NCI-H2227 (cell line): Measurements from ENCODE around the gene CHL1.

Source experiments
- DNase-seq: peaks from one replicate; lab custom pipeline; 2025; ENCODE audit not compliant: unreplicated experiment; lab: John Stamatoyannopoulos, UW

CHL1 gene

DNA sequence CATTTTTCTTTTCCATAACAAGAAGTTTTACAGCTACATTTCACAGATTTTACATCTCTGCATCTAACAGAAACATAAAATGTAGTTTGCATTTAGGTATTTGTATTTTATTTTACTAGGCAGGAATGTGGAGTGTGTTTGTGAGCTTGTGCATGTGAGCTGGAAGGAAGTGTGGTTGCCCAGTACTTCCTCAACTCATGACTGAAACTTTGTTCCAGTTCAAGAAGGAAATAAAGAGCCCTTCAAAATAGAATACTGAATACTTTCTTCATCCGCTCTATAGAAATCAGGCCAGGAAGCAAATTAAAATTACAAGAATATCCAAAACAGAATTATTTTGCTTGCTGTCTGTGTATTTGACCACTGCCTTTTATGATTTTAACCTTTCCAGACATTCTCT is 81.3 kb downstream of the CHL1 start:
- DNase-seq: no peak

DNA sequence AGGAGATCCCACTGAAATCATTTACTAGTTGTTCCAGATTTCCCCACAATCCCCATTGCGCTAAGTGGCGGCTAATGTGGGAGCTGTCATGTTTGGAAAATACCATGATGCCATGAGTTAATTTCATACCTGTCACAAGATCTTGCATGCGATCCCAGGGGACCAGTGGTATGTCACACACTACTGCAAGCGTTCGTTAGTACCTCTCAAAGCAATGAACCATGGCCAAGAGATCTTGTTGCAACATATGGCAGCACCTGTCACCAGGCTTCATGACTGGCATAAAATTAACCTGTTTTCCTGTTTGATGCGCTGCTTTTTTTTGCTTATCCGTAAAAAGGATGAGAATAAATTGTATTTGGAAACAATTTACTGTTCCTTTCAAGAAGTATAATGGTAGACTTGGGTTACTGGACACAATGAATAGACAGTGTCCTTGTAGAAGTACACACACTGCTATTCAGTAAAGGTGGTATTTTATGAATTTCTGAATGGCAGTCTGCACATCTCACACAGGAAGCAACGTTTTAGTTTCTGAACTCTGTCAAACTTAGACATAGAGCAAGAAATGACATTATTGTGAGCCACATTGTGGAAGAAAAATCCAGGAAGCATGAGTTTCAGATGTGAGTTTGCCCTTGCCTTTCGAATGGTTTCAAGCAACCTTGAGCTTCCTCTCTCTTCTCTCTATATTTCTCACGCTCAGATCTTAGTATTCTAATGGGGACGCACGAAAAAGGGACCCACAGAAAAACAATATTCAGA is 81.9 kb downstream of the CHL1 start:
- DNase-seq: no peak

DNA sequence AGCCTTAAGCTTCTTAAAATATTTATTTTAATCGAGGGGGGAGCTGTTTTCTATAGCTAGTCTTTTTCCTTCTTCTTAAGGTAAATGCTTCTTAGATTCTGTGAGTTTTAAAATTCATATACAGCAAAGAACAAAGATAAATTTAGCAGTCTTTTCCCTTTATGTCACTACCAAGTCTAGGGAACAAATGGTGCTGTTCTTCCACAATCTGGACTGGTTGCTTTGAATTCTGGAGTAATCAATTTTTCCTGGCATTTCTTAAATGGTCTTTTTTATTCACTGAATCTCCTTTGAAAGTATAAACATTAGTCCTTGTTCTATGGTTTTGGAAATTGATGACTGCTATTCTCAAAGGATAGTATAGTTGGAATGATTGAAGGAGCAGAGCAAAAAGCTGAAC is 82.8 kb downstream of the CHL1 start:
- no peak for DNase-seq

DNA sequence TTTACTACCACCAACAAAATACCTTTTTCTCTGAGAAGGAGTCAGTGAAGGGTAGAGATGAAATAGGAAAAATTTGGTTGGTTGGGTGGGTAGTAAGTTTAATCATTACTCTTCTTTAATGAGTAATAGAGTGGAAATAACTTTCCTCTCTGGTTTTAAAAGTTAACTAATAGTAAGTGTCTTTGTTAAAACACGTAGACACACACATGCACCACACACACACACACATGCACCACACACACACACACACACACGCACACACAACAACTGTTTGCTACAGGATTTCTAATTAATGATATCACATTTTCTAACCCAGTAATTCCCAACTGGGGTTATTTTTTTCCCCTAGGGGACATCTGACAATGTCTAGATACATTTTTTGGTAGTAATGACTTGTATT is 84.1 kb downstream of the CHL1 start:
- no peak for DNase-seq

DNA sequence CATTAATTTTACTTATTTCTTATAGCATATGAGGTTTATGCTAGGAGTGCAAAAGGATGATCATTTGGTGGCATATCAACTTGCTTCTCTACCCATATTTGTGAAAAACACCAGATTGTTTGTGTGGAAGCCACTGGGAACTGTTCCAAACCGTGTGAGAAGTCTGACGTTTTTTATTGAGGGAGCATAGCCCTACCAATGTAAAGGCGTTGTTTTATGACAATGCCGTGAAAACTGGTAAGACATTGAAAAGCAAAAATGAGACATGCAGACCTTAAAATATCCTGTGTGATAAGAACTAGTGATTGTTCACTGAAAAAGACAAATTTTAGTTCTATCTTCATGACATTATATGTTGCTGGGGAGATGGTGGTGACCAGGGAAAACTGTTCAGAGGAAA is 87.8 kb downstream of the CHL1 start:
- no peak for DNase-seq

DNA sequence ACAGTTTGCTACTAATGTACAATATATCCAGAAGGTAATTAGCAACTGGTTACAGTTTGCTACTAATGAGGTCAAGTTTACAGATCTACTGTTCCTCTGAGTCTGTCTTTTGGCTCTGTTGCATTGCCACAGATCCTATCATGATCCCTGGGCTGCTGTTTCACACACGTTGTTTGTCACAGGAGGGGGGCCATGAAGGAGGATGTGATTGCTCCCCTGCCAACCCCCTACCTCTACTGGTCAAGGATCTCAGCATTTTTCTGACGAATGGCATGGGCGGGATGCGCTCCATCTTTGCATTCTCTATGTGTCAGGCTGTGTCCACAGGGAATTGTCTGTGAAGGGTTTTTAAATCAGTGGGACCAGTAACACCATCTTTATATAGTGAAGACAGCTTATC is 91.9 kb downstream of the CHL1 start:
- DNase-seq: no peak

DNA sequence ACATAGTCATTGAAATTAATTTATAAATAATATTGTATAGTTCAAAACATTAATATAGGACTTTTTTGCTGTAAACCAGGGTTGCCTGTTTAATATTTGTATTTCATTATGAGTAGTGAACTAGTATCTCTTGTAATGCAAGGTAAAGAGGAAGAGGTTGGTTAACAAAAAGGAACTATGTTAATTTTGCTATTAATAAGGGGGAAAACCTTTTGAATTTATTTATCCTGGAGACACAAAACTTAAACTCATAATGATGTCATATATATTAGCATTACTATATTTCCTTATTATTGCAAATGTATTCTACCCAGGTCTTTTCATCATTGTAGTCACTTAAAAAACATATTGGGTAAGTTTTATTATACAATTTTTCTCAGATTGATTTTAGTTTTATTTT is 94.5 kb downstream of the CHL1 start:
- no peak for DNase-seq

DNA sequence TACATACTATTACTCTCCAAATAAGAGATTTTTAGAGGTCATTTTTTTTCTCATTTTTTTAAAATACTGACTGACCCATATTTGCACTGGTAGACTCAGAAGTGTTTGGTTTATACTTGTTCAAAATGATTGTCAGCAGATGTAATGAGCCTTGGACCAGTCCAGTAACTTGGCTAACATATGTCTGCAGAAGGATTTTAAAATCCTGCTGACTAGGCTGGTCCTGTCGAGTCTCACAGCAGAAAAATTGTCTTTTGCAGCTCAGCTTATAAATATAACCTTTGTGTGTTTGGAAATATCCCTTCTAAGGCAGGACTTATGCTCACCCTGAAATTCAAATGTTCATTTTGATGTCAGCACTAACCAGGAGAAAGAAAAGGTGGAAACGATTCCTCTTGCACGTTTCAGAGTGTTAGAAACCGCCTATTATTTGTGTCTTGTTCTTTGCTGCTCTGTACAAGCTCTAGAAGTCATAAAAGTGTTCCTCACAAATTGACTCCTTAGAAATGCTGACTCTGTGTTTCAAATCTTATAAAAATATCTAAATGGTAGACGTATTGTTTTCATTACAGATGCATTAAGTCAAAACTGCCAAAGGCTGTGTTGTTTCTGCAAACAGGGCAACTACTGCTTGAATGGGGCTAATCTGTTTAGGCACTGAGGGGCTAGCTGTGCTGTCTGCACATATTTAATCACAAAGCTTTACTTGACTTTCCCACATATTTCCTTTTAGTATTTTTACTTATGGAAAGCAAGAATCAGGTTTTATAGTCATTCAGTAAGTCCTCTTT is 95.3 kb downstream of the CHL1 start:
- DNase-seq: no peak

DNA sequence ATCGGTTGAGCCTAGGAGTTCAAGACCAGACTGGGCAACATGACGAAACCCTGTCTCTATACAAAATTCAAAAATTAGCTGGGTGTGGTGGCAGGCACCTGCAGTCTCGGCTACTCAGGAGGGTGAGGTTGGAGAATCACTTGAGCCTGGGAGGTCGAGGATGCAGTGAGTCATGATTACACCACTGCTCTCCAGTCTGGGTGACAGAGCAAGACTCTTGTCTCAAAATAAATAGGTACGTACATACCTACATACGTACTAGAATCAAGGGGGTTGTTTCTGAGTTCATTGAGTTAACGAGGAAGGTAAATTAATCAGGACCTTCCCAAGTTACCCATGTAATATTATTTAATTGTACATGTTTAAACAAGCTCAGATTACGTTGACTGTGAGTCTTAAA is 97.5 kb downstream of the CHL1 start:
- no peak for DNase-seq

DNA sequence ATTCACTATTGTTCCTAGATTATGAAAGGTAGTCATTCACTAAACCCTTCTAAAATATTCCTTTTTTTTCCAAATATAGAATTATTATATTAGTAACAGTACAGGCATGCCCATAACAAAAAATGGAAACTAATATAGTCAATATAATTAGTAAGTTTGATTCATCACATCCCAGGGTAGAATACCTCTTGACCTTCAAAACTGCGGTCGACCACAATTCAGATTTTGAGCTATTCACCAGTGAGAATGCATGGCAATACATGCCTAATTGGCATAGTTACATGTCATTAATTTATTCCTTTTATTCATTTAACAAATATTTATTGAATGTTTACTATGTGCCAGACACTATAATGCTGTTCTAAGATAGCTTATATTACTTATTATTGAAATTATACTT is 98.0 kb downstream of the CHL1 start:
- DNase-seq: no peak

DNA sequence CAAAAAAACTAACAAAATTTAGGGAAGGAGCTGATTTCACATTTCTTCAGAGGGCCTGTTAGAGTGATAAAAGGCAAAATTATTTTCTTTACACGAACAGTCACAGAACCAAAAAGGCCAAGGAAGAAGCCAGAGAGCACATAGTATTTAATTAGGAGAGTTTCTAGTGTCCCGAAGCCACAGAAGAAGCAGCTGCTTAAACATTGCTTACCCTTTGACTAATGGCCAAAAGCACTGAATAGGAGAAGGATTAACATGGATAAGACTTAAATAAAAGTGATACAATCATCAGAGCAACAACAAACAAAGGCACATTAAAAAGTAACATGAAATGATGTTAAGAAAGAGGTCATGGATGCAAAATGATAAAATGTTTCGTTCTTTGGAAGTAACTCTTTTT is 98.6 kb downstream of the CHL1 start:
- DNase-seq: no peak

DNA sequence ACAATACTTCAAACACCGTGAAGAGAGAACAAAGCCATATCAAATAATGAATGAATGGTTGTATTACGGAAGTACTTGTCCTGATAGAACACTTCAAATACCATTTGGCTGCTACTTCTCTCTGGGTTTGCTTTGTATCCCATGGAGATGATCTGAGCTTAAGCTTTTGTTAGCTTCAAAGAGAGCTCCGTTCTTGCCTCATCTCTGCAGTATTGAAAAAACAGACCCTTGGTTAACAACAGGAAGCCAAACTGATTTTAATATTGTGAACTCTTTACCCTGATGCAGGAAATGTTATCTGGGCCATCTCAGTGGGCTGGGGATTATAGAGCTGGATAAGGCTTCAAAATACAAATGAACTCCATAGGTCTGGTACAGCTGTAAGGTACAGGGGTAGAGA is 101.0 kb downstream of the CHL1 start:
- no peak for DNase-seq

DNA sequence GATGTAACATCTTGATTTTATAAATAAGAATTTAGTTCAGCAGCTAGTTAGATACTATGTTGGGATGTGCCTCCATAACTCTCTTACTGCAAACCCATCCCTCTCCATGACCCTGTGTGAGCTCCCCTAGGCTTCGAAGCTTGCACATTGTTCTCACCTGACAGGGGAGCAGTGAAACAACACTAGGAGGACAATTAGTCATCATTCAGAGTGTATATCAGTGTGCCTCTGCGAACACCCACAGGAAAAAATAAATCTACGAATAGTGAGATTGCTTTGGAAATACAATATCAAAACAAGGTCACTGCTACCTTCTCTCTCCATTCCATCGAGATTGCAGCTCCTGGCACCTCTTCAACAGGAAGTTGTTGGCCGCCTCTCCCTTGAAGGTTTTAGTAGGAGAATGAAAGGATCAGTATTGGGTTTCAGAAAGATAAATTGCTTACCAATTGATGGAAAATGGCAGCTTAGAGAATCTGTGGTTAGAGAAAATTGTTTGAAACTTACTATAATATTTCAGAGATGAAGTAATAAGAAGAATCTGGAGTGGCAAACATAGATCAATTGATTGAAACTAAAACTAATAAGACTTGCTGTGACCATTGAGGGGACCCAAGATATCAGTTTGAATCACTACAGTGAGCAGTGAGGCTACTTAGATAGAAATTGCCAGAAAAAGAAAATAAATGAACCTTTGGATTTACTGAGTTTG is 103.2 kb downstream of the CHL1 start:
- no peak for DNase-seq

DNA sequence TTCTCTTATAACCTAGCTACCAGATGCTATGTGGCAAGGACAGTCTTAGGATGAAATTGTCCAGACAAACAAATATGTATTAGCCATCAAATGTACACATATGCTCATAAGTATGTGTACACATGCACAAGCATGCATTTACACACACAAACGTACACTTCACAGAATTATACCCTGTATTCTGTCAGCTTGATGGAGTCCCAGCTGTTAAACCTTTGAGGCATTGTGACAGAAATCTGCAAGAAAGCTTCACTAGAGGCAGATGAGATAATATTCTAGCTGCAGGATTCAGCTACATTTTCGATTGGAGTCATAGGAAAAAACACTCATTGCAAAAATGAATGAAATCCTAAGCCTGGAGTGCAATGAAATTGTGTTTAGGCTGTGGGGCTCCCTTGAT is 110.6 kb downstream of the CHL1 start:
- no peak for DNase-seq

DNA sequence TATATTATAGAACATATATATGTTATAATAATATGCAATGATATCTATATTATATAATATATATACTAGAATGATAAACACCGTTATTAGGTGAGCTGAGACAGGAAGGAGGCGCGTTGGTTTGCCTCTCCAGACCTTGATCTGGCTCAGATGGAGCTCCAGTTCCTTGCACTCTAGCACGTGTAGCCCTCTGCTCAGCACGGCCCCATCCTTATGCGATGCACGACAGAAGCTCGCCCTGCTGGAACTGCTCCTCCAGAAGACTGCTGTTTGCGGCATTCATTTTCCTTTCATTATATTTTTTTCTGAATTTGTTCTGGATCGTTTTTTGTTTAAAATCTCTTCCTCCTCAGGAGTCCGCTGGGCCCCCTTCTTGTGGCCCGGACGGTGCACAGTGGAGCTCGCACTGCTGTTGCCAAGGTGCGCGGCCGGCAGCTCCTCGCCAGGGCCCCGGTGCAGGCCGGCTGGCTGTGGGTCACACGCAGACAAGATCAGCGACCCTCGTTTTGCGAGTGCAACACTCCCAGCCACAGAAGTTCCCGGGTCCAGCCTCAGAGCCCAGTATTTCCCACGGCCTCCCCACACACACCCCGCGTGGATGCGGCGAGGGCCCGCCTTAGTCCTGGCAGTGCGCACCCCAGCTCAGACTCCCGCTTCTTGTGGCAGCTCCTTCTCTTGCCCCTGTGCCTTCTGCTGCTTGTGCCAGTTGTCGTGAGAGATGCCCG is 112.2 kb downstream of the CHL1 start:
- DNase-seq: no peak

DNA sequence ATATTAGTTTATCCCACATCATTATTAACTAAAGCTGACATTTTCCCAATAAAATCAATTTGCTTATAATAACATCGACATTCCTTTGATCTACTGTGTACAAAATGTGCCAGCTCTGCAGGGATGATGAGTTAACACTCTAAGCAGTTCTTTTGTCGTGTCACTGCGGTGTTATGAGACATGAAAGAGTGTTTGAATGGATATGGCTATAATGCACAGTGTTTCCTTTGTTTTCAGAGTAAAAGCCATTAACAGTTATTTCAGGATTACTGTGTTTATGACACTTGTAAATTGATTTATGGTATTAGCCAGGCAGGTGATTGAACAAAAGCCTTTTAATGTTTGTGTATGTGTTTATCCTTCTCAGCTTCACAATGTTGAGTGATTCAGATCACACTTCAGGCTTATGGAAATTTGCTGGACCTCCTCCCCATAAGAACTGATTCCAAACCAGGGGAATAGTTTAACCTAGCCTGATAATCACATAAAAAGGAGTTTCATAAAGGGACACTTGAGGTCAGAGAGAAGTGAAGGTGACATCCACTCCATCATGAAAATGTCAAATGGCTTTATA is 115.7 kb downstream of the CHL1 start:
- DNase-seq: peak; percentile 66

DNA sequence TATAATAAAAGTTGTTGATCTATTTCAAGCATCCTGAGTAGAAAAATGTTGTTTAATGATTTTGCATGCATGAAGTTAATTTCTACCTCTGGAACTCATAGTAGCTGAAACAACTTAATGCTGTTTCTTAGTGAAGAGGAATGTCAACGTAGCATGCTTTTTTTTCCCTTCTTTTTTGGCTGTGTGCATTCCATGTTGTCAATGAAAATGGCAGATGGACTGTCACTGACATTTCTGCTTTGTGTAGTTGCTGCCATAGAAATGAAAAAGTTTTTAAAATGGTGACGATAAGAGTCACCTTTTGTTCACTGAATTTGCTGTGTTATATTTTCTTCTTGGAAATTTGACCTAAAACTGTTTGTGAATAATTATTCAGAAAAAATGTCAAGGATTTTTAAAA is 116.3 kb downstream of the CHL1 start:
- DNase-seq: no peak

DNA sequence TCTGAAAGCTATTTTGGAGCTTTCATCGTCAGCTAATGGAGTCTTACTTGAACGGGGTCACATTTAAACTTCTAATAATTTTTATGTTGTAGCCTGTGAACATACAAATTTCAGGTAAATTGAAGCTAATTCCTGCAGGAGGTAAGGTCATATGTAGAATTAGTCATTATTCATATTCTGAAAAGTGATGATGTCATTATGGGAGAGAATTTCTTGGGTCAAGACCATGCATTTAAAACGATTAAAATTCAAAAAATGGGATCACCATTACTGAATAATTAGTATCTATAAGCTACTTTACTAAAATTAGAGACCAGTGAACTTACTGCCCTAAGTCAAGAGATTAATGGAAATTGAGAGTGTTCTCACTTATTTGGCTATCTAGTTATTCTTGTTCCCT is 120.4 kb downstream of the CHL1 start:
- no peak for DNase-seq

DNA sequence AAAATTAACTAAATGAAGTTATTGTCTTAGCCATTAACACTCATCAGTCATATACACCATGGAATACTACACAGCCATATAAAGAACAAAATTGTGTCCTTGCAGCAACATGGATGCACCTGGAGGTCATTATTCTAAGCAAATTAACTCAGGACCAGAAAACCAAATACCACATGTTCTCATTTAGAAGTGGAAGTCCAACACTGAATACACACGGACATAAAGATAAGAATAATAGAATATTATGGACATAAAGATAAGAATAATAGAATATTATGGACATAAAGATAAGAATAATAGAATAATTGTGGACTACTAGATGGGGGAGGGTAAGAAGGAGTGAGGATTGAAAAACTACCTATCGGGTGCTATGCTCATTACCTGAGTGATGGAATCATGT is 122.3 kb downstream of the CHL1 start:
- no peak for DNase-seq

DNA sequence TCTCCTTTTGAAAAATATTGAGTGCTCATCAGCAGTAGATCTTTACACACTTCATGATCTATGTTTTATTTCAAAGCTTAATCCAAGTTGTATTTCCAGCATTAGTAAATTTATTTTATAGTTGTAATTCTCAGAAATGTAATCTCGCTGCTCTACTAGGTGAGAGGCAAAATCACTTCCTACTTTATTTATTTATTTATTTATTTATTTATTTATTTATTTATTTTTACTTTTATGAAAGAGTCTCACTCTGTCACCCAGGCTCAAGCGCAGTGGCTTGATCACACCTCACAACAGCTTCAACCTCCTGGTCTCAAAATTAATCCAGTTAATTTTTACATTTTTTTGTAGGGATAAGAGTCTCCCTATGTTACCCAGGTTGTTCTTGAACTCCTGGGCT is 127.9 kb downstream of the CHL1 start:
- no peak for DNase-seq

DNA sequence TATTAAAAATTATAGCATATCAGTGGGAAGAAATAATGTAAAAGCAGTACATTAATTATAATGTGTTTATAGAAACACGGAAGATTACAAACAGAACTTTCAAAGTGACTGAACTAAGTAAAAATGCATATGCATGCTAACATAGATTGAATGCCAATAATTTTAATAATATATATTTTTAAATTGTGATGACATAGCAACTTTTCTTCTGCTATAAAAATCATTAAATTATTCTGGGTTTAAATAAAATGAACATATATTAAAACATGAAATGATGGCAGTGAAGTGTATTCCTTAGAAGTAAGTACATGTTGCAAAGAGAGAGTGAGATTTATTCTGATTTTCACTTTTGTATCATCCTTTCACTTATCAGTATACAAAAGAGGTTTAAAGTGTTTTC is 128.9 kb downstream of the CHL1 start:
- DNase-seq: no peak
